Breast epithelium (tissue), 4 donors: ENCODE measurements around the gene SPDYE4. TPM values are rescaled to one million over a fixed set of nuclear protein-coding genes. Genes with fewer than 3 reads are reported as not detected.

Experiments
- DNase-seq, 2 donors: peaks; one replicate each; pipeline ENCODE4 v3.0.0-alpha.2; 2019; ENCODE audit warnings: low spot score in 2 of 2
- H3K27ac ChIP-seq, 2 donors: fragments of 200-600 bp; sonication (generic) in 1 of 2; one replicate each; pipeline ENCODE4 v1.5.1; 2016 to 2019; ENCODE audit warnings: mild to moderate bottlenecking in 1 of 2
- H3K27me3 ChIP-seq, 2 donors: fragments of 200-600 bp; sonication (generic) in 1 of 2; one replicate each; pipeline versions ENCODE4 v1.5.1 to v1.6.0; 2017 to 2019; ENCODE audit warnings: control low read depth in 1 of 2, mild to moderate bottlenecking in 1 of 2
- H3K36me3 ChIP-seq: fragments of 200-600 bp; one replicate; pipeline ENCODE4 v1.5.1; 2019
- H3K4me1 ChIP-seq, 2 donors: fragments of 200-600 bp; sonication (generic); one replicate each; pipeline ENCODE4 v1.5.1; 2016 to 2019; ENCODE audit warnings: control low read depth in 1 of 2
- H3K4me3 ChIP-seq, 3 donors: fragments of 200-600 bp; sonication (generic); 1 replicate in 2 of 3; 2 replicates in 1 of 3; pipeline ENCODE4 v1.5.1; 2016 to 2019; ENCODE audit warnings: mild to moderate bottlenecking in 3 of 3, moderate library complexity in 2 of 3
- H3K9me3 ChIP-seq, 2 donors: fragments of 200-600 bp; sonication (generic) in 1 of 2; one replicate each; pipeline ENCODE4 v1.5.1; 2016 to 2019; ENCODE audit warnings: control low read depth in 1 of 2
- POLR2A ChIP-seq: fragments of 450-650 bp; IDR thresholded peaks from one replicate; pipeline ENCODE4 v1.6.1; 2016; ENCODE audit warnings: antibody characterized with exemption, mild to moderate bottlenecking, moderate library complexity
- POLR2AphosphoS5 ChIP-seq, 3 donors: sonication (generic); formaldehyde crosslinking; IDR thresholded peaks; one replicate each; pipeline ENCODE4 v1.6.1; 2017; ENCODE audit warnings: antibody characterized with exemption in 3 of 3
- intact Hi-C: fragments of 100-400 bp; cut with DNase I; formaldehyde crosslinking; loops from one replicate; pipeline ENCODE4 v1.15.1; 2023; ENCODE audit warnings: low total_unique reads
- total RNA-seq, 3 donors: library from RNA; depleted of rRNA; stranded (reverse); fragments of >200 nt; gene quantifications; one replicate each; pipeline ENCODE4 v1.1.0, GENCODE V29; 2016
- TF ChIP-seq, protein P1 (sequence below), 3 donors: fragments of 450-650 bp; IDR thresholded peaks; one replicate each; pipeline ENCODE4 v1.5.1; 2016 to 2017; ENCODE audit warnings: antibody characterized with exemption in 3 of 3, mild to moderate bottlenecking in 3 of 3, moderate library complexity in 3 of 3

The SPDYE4 gene
- total RNA-seq, 3 donors from 2014 or later = not detected

DNA sequence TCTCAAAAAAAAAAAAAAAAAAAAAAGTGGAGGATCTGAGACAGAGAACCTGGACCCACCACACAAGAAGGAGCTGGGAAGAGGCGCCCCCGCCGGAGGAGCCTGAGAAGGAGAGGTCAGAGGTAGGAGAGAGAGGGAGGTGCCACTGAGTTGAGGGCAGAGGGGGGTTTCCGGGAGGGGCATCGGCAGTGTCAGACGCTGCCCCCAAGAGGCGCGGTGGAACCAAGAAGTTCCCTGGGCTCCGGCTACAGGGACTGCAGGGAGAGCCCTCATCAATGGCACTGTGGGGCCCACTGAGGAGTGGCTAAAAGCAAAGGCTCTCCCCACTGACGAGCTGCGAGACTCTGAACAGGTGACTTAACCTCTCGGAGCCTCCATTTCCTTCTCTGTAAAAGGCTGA is 17.9 kb downstream of the SPDYE4 start:
- no peaks in the 10 kb centered on the region for H3K4me1 ChIP-seq
- no peak for DNase-seq
- TF ChIP-seq, protein P1, sequence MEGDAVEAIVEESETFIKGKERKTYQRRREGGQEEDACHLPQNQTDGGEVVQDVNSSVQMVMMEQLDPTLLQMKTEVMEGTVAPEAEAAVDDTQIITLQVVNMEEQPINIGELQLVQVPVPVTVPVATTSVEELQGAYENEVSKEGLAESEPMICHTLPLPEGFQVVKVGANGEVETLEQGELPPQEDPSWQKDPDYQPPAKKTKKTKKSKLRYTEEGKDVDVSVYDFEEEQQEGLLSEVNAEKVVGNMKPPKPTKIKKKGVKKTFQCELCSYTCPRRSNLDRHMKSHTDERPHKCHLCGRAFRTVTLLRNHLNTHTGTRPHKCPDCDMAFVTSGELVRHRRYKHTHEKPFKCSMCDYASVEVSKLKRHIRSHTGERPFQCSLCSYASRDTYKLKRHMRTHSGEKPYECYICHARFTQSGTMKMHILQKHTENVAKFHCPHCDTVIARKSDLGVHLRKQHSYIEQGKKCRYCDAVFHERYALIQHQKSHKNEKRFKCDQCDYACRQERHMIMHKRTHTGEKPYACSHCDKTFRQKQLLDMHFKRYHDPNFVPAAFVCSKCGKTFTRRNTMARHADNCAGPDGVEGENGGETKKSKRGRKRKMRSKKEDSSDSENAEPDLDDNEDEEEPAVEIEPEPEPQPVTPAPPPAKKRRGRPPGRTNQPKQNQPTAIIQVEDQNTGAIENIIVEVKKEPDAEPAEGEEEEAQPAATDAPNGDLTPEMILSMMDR (IDR thresholded peaks at IDR 0.05) = no peak
- TF ChIP-seq POLR2A = no peak
- TF ChIP-seq POLR2AphosphoS5 (IDR thresholded peaks at IDR 0.05) = no peak
- H3K4me3 ChIP-seq = no peak overlapping the region
- H3K36me3 ChIP-seq = no peaks in the 10 kb centered on the region
- no peak overlapping the region for H3K27ac ChIP-seq
- H3K27me3 ChIP-seq = no peaks in the 10 kb centered on the region
- no peaks in the 10 kb centered on the region for H3K9me3 ChIP-seq
- intact Hi-C loops = loop anchor here (10.0 kb wide), 1 partner anchor 336 kb away; no protein-coding TSS in a partner anchor

DNA sequence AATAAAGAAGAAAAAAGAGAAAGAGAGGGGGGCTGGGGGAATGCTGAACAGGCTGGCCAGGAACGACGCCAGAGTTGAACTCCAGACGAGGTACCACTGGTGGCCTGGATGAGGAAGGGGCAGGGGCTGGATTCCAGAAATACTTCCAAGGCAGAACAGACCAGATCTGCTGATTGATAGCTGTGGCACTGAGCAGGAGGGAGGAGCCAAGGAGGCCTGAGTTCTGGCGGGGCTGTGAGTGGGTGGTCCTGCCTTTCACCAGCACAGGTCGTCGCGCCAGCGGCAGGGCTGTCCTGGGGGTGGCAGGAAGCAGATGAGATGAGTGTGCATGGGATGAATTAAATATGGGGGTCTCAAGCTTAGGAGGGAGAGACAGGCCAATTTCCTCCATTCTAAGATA is 19.2 kb downstream of the SPDYE4 start:
- TF ChIP-seq, protein P1 (IDR thresholded peaks at IDR 0.05) = no peak
- intact Hi-C loops = loop anchor here (5.0 kb wide), 1 partner anchor 157 kb away; no protein-coding TSS in a partner anchor
- no peak for DNase-seq

DNA sequence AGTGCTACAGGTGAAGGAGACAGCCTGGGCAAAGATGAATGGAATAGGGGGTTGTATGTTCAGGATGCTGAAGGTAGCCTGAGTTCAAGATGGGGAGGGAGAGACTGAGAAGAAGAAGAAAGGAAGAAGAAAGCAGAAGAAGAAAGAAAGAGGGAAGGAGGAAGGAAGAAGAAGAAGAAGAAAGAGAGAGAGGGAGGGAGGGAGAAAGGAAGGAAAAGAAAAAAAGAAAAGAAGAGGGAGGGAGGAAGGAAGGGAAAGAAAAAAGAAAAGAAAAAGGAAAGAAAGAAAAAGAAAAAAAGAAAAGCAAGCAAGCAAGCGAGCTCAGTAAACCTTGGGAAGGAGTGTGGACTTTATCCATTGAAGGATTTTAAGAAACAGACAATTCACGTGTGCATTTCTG is 21.6 kb downstream of the SPDYE4 start:
- no peak overlapping the region for H3K27ac ChIP-seq
- intact Hi-C loops = loop anchor here (5.0 kb wide), 1 partner anchor 154 kb away; no protein-coding TSS in a partner anchor
- no peaks in the 10 kb centered on the region for H3K27me3 ChIP-seq

More for the DNA sequence above, 19.2 kb downstream of the SPDYE4 start:
- H3K4me1 ChIP-seq = no peaks in the 10 kb centered on the region
- H3K9me3 ChIP-seq = no peaks in the 10 kb centered on the region
- no peaks in the 10 kb centered on the region for H3K27me3 ChIP-seq
- H3K4me3 ChIP-seq = no peak overlapping the region
- H3K36me3 ChIP-seq = no peaks in the 10 kb centered on the region
- H3K27ac ChIP-seq = no peak overlapping the region

DNA sequence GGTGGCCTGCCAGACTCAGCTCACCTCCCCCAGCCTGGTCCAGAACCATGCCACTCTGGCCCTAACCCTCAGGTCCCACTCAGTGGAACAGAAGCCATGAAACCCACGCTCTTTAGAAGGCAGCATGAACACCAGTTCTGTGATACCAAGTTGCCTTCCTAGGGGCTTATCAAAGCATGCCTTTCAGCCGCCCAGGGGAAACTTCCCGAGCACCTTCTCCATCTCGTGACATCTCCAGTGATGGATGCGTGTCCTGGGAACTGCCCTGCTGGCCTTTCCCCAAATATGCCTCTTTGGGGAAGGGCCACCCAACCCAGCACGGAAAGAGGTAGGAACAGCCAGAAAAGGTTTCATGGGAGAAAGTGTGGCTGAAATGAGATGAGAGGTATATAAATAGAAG is 22.0 kb downstream of the SPDYE4 start:
- Histone ChIP-seq H3K9me3 (no peaks in the 10 kb centered on the region), H3K4me1 (no peaks in the 10 kb centered on the region), H3K36me3 (no peaks in the 10 kb centered on the region), H3K4me3 (no peak overlapping the region), H3K27me3 (no peaks in the 10 kb centered on the region), H3K27ac (no peak overlapping the region)
- intact Hi-C loops = loop anchor here (5.0 kb wide), 1 partner anchor 154 kb away; no protein-coding TSS in a partner anchor
- no peak for DNase-seq
- TF ChIP-seq POLR2A = no peak
- TF ChIP-seq, protein P1 (IDR thresholded peaks at IDR 0.05) = no peak
- no peak for TF ChIP-seq POLR2AphosphoS5 (IDR thresholded peaks at IDR 0.05)

More for the DNA sequence above, 21.6 kb downstream of the SPDYE4 start:
- Histone ChIP-seq H3K9me3 (no peaks in the 10 kb centered on the region), H3K36me3 (no peaks in the 10 kb centered on the region), H3K4me1 (no peaks in the 10 kb centered on the region), H3K4me3 (no peak overlapping the region)
- TF ChIP-seq POLR2A = no peak
- TF ChIP-seq, protein P1 (IDR thresholded peaks at IDR 0.05) = no peak
- TF ChIP-seq POLR2AphosphoS5 (IDR thresholded peaks at IDR 0.05) = no peak
- no peak for DNase-seq

DNA sequence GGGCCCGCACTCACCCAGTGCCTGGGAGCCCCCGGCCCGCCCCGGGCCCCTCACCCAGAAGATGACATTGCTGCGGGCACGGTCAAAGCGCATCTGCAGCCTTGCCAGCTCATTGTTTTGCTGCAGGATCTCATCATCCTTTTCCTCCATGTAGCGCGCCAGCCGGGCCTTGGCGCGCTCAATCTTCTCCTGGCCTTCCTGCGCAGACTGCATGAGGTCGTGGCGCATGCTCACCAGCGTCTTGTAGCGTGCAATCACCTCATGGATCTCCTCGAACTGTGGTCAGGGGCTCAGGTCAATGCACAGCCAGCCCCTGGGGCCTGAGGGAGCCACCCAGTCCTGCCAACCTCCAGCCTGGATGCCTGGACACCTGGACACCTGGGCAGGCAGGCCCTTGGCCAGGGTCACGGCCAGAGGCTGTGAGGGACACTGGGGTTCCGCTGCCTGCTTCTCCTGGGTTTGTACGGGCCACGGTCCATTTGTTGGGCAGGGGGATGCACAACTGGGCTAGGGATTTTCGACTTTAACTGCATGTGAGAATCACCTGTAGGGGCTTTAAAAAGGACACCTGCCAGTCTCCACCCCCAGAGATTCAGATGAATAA is 22.9 kb downstream of the SPDYE4 start:
- DNase-seq = no peak
- intact Hi-C loops = loop anchor here (5.0 kb wide), 1 partner anchor 153 kb away; no protein-coding TSS in a partner anchor
- no peak overlapping the region for H3K27ac ChIP-seq
- no peaks in the 10 kb centered on the region for H3K36me3 ChIP-seq
- TF ChIP-seq POLR2A (no peak), POLR2AphosphoS5 (IDR thresholded peaks at IDR 0.05) (no peak)
- TF ChIP-seq, protein P1 (IDR thresholded peaks at IDR 0.05) = no peak
- H3K4me3 ChIP-seq = no peak overlapping the region
- no peaks in the 10 kb centered on the region for H3K9me3 ChIP-seq
- no peaks in the 10 kb centered on the region for H3K4me1 ChIP-seq
- H3K27me3 ChIP-seq = no peaks in the 10 kb centered on the region
